Measurements from ENCODE around the gene MAP3K2. TPM values are rescaled to one million over a fixed set of nuclear protein-coding genes. Genes with fewer than 3 reads are reported as not detected.

Gene MAP3K2
- total RNA-seq, 2 experiments from 2014 or later, result 103 to 105 TPM

- peaks cover 87% of the 10 kb centered on the region for H3K4me1 Mint-ChIP-seq (ENCODE audit: low read depth)
- intact Hi-C loops (cut with DNase I, micrococcal nuclease), result loop anchor here in 1 of 2 experiments (10.0 kb wide), 2 partner anchors 88 to 502 kb away; partner anchors contain the start of genes AMMECR1L and ERCC3
- TF ChIP-seq, protein P1, sequence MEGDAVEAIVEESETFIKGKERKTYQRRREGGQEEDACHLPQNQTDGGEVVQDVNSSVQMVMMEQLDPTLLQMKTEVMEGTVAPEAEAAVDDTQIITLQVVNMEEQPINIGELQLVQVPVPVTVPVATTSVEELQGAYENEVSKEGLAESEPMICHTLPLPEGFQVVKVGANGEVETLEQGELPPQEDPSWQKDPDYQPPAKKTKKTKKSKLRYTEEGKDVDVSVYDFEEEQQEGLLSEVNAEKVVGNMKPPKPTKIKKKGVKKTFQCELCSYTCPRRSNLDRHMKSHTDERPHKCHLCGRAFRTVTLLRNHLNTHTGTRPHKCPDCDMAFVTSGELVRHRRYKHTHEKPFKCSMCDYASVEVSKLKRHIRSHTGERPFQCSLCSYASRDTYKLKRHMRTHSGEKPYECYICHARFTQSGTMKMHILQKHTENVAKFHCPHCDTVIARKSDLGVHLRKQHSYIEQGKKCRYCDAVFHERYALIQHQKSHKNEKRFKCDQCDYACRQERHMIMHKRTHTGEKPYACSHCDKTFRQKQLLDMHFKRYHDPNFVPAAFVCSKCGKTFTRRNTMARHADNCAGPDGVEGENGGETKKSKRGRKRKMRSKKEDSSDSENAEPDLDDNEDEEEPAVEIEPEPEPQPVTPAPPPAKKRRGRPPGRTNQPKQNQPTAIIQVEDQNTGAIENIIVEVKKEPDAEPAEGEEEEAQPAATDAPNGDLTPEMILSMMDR (IDR thresholded peaks at IDR 0.05), result no peak
- H3K27me3 ChIP-seq (ENCODE audit: control insufficient read depth in 1 of 2, insufficient read depth in 2 of 2, low read length in 2 of 2), result no peaks in the 10 kb centered on the region
- peak overlapping the region; percentile 40 for H3K27ac Mint-ChIP-seq
- peaks cover 42% of the 10 kb centered on the region for H3K36me3 Mint-ChIP-seq (ENCODE audit: low read depth)
- H3K4me3 ChIP-seq (ENCODE audit: low read length), result no peak overlapping the region
- DNase-seq, result no peak
- H3K9me3 Mint-ChIP-seq, result no peaks in the 10 kb centered on the region
- POLR2A ChIA-PET, result no interaction called here
- H3K4me1 ChIP-seq (ENCODE audit: insufficient read depth, low read length), result peaks cover 14% of the 10 kb centered on the region
- CTCF ChIA-PET, result no interaction called here
- H3K36me3 ChIP-seq (ENCODE audit: insufficient read depth, low read length), result no peaks in the 10 kb centered on the region
- no peak for ATAC-seq (ENCODE audit: poor library complexity)
- no peaks in the 10 kb centered on the region for H3K27me3 Mint-ChIP-seq
- H3K27ac ChIP-seq (ENCODE audit: low read depth in 1 of 2, low read length in 2 of 2), result no peak overlapping the region
- H3K9me3 ChIP-seq (ENCODE audit: control insufficient read depth in 1 of 2, insufficient read depth in 1 of 2, low read length in 2 of 2), result no peaks in the 10 kb centered on the region
- H3K4me3 Mint-ChIP-seq, result peak overlapping the region; percentile 38
Observed at GRCh38 chr2:127382831-127383230, 4.9 kb downstream of the MAP3K2 start.

- ChIA-PET POLR2A (no interaction called here), CTCF (interaction anchor here (1.0 to 1.4 kb wide), 3 partner anchors 12 to 34 kb away, joined by 4 to 8 read pairs (median 7); no protein-coding TSS in a partner anchor)
- Mint-ChIP-seq H3K27ac (no peak overlapping the region), H3K9me3 (no peaks in the 10 kb centered on the region), H3K4me1 (ENCODE audit: low read depth) (peaks cover 88% of the 10 kb centered on the region), H3K36me3 (ENCODE audit: low read depth) (peaks cover 45% of the 10 kb centered on the region), H3K27me3 (no peaks in the 10 kb centered on the region), H3K4me3 (no peak overlapping the region)
- Histone ChIP-seq H3K36me3 (ENCODE audit: insufficient read depth, low read length) (peaks cover 4% of the 10 kb centered on the region), H3K27me3 (ENCODE audit: control insufficient read depth in 1 of 2, insufficient read depth in 2 of 2, low read length in 2 of 2) (no peaks in the 10 kb centered on the region), H3K4me1 (ENCODE audit: insufficient read depth, low read length) (peaks cover 12% of the 10 kb centered on the region), H3K27ac (ENCODE audit: low read depth in 1 of 2, low read length in 2 of 2) (no peak overlapping the region), H3K4me3 (ENCODE audit: low read length) (no peak overlapping the region), H3K9me3 (ENCODE audit: control insufficient read depth in 1 of 2, insufficient read depth in 1 of 2, low read length in 2 of 2) (no peaks in the 10 kb centered on the region)
- intact Hi-C loops (cut with DNase I, micrococcal nuclease), result loop anchor here in 1 of 2 experiments (10.0 kb wide), 2 partner anchors 87 to 503 kb away; partner anchors contain the start of genes AMMECR1L and ERCC3
- peak; percentile 24 for ATAC-seq (ENCODE audit: poor library complexity)
- TF ChIP-seq, protein P1 (IDR thresholded peaks at IDR 0.05), result no peak
- DNase-seq, result peak in 1 of 14 experiments; percentile 33
Observed at GRCh38 chr2:127381762-127382161, 6.0 kb downstream of the MAP3K2 start.

DNA sequence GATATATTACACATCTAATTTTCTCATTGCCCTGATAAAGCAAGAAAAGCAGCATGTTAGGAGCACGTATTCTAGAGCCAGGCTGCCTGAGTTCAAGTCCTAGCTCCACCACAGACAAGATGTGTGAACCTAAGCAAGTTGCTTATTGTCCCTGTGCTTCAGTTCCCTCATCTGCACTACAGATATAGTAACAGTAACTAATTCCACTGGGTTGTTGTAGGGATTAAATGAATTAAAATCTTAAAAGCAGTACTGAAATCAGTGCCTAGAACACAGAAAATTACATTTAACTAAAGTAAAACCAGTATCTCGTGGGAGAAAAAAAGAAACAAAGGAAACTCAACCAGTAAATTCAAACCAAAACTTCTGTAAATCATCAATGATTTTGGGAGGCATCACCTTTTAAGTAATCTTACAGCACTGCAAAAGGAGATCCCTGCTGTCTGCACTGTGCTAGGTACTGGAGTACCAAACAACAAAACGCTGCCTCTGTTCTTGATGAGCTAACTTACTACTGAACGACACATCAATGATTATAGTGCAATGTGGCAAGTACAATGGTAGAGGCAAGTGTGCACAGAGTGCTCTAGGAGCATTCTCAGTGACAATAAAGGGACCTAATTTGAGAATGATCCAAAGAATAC lies 7.9 kb downstream of the MAP3K2 start:
- H3K36me3 Mint-ChIP-seq (ENCODE audit: low read depth), result peaks cover 46% of the 10 kb centered on the region
- intact Hi-C loops (cut with DNase I, micrococcal nuclease), result loop anchor here in 1 of 2 experiments (10.0 kb wide), 2 partner anchors 85 to 505 kb away; partner anchors contain the start of genes AMMECR1L and ERCC3
- H3K4me1 Mint-ChIP-seq (ENCODE audit: low read depth), result peaks cover 74% of the 10 kb centered on the region
- TF ChIP-seq, protein P1 (IDR thresholded peaks at IDR 0.05), result no peak
- no peak for ATAC-seq (ENCODE audit: poor library complexity)
- Histone ChIP-seq H3K27ac (ENCODE audit: low read depth in 1 of 2, low read length in 2 of 2) (no peak overlapping the region), H3K4me3 (ENCODE audit: low read length) (no peak overlapping the region), H3K27me3 (ENCODE audit: control insufficient read depth in 1 of 2, insufficient read depth in 2 of 2, low read length in 2 of 2) (no peaks in the 10 kb centered on the region), H3K36me3 (ENCODE audit: insufficient read depth, low read length) (peaks cover 6% of the 10 kb centered on the region), H3K4me1 (ENCODE audit: insufficient read depth, low read length) (peaks cover 11% of the 10 kb centered on the region), H3K9me3 (ENCODE audit: control insufficient read depth in 1 of 2, insufficient read depth in 1 of 2, low read length in 2 of 2) (peaks cover 5% of the 10 kb centered on the region in 2 experiments)
- no peaks in the 10 kb centered on the region for H3K27me3 Mint-ChIP-seq
- ChIA-PET POLR2A (interaction anchor here (1.3 kb wide), 1 partner anchor 9 kb away, joined by 4 read pairs; no protein-coding TSS in a partner anchor), CTCF (interaction anchor here (2.0 kb wide), 1 partner anchor 36 kb away, joined by 8 read pairs; no protein-coding TSS in a partner anchor)
- DNase-seq, result no peak
- no peak overlapping the region for H3K4me3 Mint-ChIP-seq
- H3K27ac Mint-ChIP-seq, result no peak overlapping the region
- H3K9me3 Mint-ChIP-seq, result peaks cover 5% of the 10 kb centered on the region
